OCI-LY3 (cell line): Measurements from ENCODE around the gene GLRA3.

Source experiments
- EZH2phosphoT487 ChIP-seq: fragments of 200-600 bp; shearing (Covaris generic); IDR thresholded peaks from 2 replicates; pipeline ENCODE4 v1.6.1; 2018; ENCODE audit warnings: antibody characterized with exemption, mixed run types, low read depth
- TF ChIP-seq, protein P1 (sequence below): fragments of 200-600, 300-600 bp; sonication (generic); IDR thresholded peaks from 2 replicates; pipeline ENCODE4 v1.5.1; 2014; ENCODE audit warnings: antibody characterized with exemption, low read length, low read depth

GRCh38 chr4:174592256-174592984, 236.6 kb downstream of the GLRA3 start:
- TF ChIP-seq, protein P1, sequence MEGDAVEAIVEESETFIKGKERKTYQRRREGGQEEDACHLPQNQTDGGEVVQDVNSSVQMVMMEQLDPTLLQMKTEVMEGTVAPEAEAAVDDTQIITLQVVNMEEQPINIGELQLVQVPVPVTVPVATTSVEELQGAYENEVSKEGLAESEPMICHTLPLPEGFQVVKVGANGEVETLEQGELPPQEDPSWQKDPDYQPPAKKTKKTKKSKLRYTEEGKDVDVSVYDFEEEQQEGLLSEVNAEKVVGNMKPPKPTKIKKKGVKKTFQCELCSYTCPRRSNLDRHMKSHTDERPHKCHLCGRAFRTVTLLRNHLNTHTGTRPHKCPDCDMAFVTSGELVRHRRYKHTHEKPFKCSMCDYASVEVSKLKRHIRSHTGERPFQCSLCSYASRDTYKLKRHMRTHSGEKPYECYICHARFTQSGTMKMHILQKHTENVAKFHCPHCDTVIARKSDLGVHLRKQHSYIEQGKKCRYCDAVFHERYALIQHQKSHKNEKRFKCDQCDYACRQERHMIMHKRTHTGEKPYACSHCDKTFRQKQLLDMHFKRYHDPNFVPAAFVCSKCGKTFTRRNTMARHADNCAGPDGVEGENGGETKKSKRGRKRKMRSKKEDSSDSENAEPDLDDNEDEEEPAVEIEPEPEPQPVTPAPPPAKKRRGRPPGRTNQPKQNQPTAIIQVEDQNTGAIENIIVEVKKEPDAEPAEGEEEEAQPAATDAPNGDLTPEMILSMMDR = no peak
- TF ChIP-seq EZH2phosphoT487 = no peak
